ENCODE measurements around the gene C17orf75. TPM values are rescaled to one million over a fixed set of nuclear protein-coding genes. Genes with fewer than 3 reads are reported as not detected.

The C17orf75 gene
- total RNA-seq, 1 experiment from 2014 or later: 22.5 TPM

GRCh38 chr17:32311028-32311536 lies 30.9 kb downstream of the C17orf75 start:
- ATAC-seq (no peak), DNase-seq (ENCODE audit: low read depth, low spot score) (no peak)
- Histone ChIP-seq H3K36me3 (ENCODE audit: control insufficient read depth in 1 of 2, insufficient read depth in 2 of 2, low read length in 2 of 2) (no peaks in the 10 kb centered on the region), H3K79me2 (ENCODE audit: insufficient read depth, low read length) (no peaks in the 10 kb centered on the region), H3K4me1 (ENCODE audit: control insufficient read depth in 1 of 2, insufficient read depth in 2 of 2, low read length in 2 of 2) (no peaks in the 10 kb centered on the region), H3K9me3 (ENCODE audit: control insufficient read depth in 1 of 2, insufficient read depth in 1 of 2, low read depth in 1 of 2, low read length in 2 of 2) (no peaks in the 10 kb centered on the region), H4K20me1 (ENCODE audit: insufficient read depth) (no peaks in the 10 kb centered on the region), H2AFZ (ENCODE audit: low read depth, low read length, poor library complexity, severe bottlenecking) (no peak overlapping the region), H3K4me3 (replicated peaks in 1 of 2; ENCODE audit: low read depth in 1 of 2, low read length in 2 of 2) (no peak overlapping the region), H3K4me2 (ENCODE audit: low read length) (no peak overlapping the region), H3K9ac (ENCODE audit: low read length) (no peak overlapping the region), H3K27ac (ENCODE audit: low read depth, low read length) (no peak overlapping the region), H3K9me2 (ENCODE audit: insufficient read depth) (no peaks in the 10 kb centered on the region), H3K27me3 (ENCODE audit: insufficient read depth, low read length) (no peaks in the 10 kb centered on the region)
- intact Hi-C loops (cut with micrococcal nuclease): no loop called here
- no TSS peak for BruUV-seq (replicated peaks)
- RAD21 ChIA-PET (ENCODE audit: low non-redundant PET in 1 of 2, low total read pairs in 2 of 2, uncharacterized antibody in 2 of 2, unreplicated experiment in 2 of 2): no interaction called here
- no peak for TF ChIP-seq CBX3 (IDR thresholded peaks at IDR 0.05; ENCODE audit: low read depth)
- POLR2A ChIA-PET: no interaction called here
- CTCF ChIA-PET: interaction anchor here (0.7 kb wide), 1 partner anchor 13 kb away, joined by 3 read pairs; no protein-coding TSS in a partner anchor

GRCh38 chr17:32307658-32308057 lies 34.3 kb downstream of the C17orf75 start:
- ChIA-PET RAD21 (ENCODE audit: low non-redundant PET in 1 of 2, low total read pairs in 2 of 2, uncharacterized antibody in 2 of 2, unreplicated experiment in 2 of 2) (no interaction called here), POLR2A (no interaction called here), CTCF (no interaction called here)
- Histone ChIP-seq H3K79me2 (ENCODE audit: insufficient read depth, low read length) (no peaks in the 10 kb centered on the region), H4K20me1 (ENCODE audit: insufficient read depth) (no peaks in the 10 kb centered on the region), H3K9me2 (ENCODE audit: insufficient read depth) (no peaks in the 10 kb centered on the region), H3K4me3 (replicated peaks in 1 of 2; ENCODE audit: low read depth in 1 of 2, low read length in 2 of 2) (no peak overlapping the region), H2AFZ (ENCODE audit: low read depth, low read length, poor library complexity, severe bottlenecking) (no peak overlapping the region), H3K36me3 (ENCODE audit: control insufficient read depth in 1 of 2, insufficient read depth in 2 of 2, low read length in 2 of 2) (no peaks in the 10 kb centered on the region), H3K4me1 (ENCODE audit: control insufficient read depth in 1 of 2, insufficient read depth in 2 of 2, low read length in 2 of 2) (no peaks in the 10 kb centered on the region), H3K27me3 (ENCODE audit: insufficient read depth, low read length) (no peaks in the 10 kb centered on the region), H3K9ac (ENCODE audit: low read length) (no peak overlapping the region), H3K4me2 (ENCODE audit: low read length) (no peak overlapping the region), H3K9me3 (ENCODE audit: control insufficient read depth in 1 of 2, insufficient read depth in 1 of 2, low read depth in 1 of 2, low read length in 2 of 2) (no peaks in the 10 kb centered on the region), H3K27ac (ENCODE audit: low read depth, low read length) (no peak overlapping the region)
- no TSS peak for BruUV-seq (replicated peaks)
- DNase-seq (ENCODE audit: low read depth, low spot score) (no peak), ATAC-seq (no peak)
- TF ChIP-seq SIN3A (IDR thresholded peaks at IDR 0.05; ENCODE audit: low read depth) (no peak), ZBTB33 (IDR thresholded peaks at IDR 0.05; ENCODE audit: extremely low read depth, insufficient replicate concordance, low read length) (no peak)
- intact Hi-C loops (cut with micrococcal nuclease): no loop called here

All from HCT116 (cell line).